ENCODE data around the gene NRIP2. TPM values are rescaled to one million over a fixed set of nuclear protein-coding genes. Genes with fewer than 3 reads are reported as not detected.

The NRIP2 gene, protein sequence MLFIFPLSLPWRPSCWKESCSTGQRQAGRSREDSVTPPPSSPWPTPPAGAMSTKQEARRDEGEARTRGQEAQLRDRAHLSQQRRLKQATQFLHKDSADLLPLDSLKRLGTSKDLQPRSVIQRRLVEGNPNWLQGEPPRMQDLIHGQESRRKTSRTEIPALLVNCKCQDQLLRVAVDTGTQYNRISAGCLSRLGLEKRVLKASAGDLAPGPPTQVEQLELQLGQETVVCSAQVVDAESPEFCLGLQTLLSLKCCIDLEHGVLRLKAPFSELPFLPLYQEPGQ
- total RNA-seq, result under 0.01 TPM in 1 of 2 replicates, not detected in the other

DNA sequence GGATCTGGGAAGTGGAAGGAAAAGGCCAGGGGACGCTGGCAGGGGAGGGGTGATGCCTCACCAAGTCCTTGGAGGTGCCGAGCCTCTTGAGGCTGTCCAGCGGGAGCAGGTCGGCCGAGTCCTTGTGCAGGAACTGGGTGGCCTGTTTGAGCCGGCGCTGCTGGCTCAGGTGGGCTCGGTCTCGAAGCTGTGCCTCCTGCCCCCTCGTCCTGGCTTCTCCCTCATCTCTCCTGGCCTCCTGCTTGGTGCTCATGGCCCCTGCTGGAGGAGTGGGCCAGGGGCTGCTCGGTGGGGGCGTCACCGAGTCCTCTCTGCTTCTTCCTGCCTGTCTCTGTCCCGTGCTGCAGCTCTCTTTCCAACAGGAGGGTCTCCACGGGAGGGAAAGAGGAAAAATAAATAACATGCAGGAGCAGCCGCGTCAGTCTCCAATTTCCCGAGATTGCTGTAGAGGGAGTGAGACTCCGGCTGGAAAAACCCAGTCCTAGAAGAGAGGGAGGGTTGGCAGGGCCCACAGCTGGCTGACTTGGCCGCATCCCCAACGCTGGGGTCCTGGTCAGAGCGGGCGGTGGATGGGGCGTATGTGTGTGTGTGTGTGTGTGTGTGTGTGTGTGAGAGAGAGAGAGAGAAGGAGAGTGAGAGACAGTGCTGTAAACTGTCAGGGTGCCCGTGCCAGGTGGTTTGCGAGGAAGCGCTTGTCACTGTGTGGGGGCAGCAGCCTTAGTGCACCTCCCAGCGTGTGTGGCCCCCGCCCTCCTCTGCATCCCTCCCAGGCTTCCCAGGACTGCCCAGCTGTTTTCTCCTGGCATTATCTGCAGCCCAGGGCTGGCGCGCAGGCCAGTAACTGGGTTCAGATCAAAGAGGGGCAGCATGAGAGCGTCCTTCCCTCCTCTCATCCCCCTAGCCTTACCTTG is at the start of gene NRIP2:
Gene NRIP2 (minus strand): TSS at position 455 of the 911 bp plus-strand sequence. CDS start 52 bp downstream, at position 403.

DNA sequence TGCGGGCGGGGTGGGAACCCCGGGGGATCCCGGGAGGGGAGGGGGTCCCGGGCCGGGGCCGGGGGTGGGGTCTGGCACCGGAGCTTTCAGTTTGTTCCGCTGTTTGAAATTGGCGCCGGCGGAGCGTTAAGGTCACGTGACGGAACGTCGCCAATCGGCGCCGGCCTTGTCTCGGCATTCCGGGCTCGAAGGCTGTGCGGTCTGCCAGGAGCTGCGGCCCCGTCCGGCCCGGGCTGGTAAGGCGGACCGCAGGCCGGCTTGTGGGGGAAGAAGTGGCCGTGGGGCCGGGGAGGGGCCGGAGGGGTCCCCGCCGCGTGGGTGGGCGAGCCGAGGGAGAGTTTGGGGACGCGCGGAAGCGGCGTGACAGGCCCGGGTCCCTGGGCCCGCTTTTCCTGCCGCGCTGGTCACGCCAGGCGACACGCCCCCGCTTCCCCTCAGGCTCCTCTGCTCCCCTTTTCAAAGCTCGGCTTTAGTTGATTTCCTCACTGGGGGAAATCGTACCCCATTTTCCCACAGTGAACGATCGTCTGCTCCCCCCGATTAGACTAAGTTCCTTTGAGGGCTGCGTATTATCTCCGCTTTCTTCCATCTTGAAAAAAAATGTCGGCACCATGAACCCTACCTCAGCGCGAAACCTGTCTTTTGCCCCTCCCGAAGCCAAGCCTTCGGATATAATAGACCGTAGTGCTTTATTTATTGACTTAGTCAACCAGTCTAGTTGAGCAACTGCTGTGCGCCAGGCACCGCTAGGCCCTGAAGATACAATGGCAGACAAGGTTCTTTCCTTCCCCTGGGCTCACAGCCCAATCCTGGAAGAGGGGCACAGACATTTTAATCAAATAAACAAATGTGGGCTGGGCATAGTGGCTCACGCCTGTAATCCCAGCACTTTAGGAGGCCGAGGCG is 42.5 kb upstream of the NRIP2 start, which contains the start of the genes FOXM1 and RHNO1:
Gene FOXM1 (minus strand): TSS at position 128 of the 906 bp plus-strand sequence. CDS start 2,696 bp downstream, outside the sequence.
Gene RHNO1 (plus strand): TSS at position 177 of the 906 bp plus-strand sequence. CDS start 8,144 bp downstream, outside the sequence.

DNA sequence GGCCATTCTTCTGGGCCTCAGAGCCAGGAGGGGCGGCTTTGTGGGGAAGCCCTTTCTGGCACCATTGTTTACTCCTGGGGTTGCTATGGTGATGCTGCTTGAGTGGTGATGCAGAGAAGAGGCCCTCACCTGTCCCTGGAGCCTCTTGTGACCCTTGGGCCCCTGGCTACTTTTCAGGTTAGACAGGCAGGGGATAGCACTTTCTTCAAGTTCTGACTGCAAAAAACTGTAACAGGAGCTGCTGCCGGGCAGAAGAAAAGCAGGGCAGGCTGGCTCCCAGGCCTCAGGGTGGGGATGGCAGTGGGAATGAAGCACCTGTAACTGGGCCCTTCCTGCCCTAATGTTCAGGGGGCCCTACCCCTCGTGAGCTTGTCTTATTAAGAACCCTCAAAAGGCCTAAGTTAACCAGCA is 22.2 kb upstream of the NRIP2 start, which contains the start of gene TEX52:
Gene TEX52 (minus strand): TSS at position 19 of the 411 bp plus-strand sequence. CDS start 13 bp downstream, at position 6.

DNA sequence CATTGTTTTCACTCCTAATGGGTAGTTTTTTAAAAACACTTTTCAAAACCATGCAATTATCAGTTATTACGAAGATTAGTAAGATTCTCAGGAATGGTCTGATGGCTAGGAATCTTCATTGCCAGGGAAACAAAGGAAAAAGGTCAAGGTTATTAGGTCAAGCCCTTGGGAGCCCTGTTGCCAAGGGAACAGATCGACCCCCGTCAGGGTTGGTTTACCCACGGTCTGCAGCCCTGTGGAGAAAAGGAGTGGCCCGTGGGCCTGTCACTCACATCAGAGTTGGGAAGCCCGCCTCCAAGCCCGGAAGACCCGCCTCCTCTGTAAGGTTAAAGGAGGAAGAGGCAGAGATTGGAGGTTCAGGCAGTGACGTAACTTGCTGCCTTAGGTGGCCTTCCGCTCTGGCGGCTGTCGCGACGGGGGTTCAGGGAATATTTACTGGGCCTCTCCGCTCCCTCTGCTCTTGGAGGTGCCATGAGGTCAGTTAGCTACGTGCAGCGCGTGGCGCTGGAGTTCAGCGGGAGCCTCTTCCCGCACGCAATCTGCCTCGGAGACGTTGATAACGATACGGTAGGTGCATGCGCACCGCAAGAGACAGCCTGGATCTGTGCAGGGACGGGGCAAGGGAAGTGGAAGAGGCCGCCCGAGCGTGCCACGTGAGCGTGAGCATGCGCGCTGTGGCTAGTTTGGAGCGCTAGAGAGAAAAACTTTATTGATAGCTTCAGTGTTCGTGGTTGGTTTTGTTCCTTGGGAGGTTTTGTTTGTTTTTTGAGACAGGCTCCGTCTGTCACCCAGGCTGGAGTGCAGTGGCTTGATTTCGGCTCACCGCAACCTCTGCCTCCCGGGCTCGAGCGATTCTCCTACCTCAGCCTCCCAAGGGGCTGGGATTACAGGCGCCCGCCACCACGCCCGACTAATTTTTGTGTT is 22.3 kb downstream of the NRIP2 start, which contains the start of gene ITFG2:
Gene ITFG2 (plus strand): TSS at position 379 of the 924 bp plus-strand sequence. CDS start 93 bp downstream, at position 472.

DNA sequence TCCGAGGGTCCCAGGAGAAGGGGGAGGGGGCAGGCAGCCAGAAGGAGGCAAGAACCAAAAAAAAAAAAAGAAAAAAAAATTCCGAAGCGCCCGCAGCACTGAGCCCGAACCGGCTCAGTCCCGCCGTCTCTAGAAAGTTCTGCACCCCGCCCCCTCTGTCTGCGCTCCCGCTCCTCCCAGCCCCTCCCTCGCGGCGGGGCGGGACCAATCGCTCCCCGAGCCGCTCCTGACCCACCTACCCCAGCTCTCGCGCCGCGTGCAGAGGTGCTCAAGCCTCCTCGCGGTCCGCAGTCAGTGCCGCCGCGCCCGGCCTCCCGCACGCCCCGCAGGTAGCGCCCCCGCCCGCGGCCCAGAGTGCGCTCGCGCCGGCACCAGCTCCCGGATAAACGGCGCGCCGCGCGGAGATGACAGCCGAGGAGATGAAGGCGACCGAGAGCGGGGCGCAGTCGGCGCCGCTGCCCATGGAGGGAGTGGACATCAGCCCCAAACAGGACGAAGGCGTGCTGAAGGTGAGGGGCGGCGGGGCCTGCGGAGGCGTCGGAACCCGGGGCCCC is 40.0 kb downstream of the NRIP2 start, which contains the start of gene FKBP4:
Gene FKBP4 (plus strand): TSS at position 235 of the 554 bp plus-strand sequence. CDS start 170 bp downstream, at position 405.

Other genes with a start within 250 kb of the NRIP2 start
- 21.6 and 29.3 TPM in 2 replicates for gene FKBP4, start 40.1 kb downstream of the NRIP2 start, total RNA-seq
- gene ITFG2, start 22.4 kb downstream of the NRIP2 start, total RNA-seq, result 14.3 and 21.0 TPM in 2 replicates
- not detected in 2 replicates for gene TEX52, start 22.0 kb upstream of the NRIP2 start, total RNA-seq
- gene FOXM1, start 42.1 kb upstream of the NRIP2 start, total RNA-seq, result 1.3 and 2.0 TPM in 2 replicates
- gene RHNO1, start 42.2 kb upstream of the NRIP2 start, total RNA-seq, result 7.3 and 15.0 TPM in 2 replicates
- gene TULP3, start 55.9 kb upstream of the NRIP2 start, total RNA-seq, result 14.3 and 14.8 TPM in 2 replicates
- 2.5 and 3.6 TPM in 2 replicates for gene TEAD4, start 124.4 kb upstream of the NRIP2 start, total RNA-seq
- 23.2 and 60.1 TPM in 2 replicates for gene TSPAN9, start 242.3 kb upstream of the NRIP2 start, total RNA-seq